ENCODE measurements around the gene PWWP3B. TPM values are rescaled to one million over a fixed set of nuclear protein-coding genes. Genes with fewer than 3 reads are reported as not detected.

Gene PWWP3B
- total RNA-seq, 1 experiment from 2014 or later: 0.26 TPM

- TF ChIP-seq, protein P1, sequence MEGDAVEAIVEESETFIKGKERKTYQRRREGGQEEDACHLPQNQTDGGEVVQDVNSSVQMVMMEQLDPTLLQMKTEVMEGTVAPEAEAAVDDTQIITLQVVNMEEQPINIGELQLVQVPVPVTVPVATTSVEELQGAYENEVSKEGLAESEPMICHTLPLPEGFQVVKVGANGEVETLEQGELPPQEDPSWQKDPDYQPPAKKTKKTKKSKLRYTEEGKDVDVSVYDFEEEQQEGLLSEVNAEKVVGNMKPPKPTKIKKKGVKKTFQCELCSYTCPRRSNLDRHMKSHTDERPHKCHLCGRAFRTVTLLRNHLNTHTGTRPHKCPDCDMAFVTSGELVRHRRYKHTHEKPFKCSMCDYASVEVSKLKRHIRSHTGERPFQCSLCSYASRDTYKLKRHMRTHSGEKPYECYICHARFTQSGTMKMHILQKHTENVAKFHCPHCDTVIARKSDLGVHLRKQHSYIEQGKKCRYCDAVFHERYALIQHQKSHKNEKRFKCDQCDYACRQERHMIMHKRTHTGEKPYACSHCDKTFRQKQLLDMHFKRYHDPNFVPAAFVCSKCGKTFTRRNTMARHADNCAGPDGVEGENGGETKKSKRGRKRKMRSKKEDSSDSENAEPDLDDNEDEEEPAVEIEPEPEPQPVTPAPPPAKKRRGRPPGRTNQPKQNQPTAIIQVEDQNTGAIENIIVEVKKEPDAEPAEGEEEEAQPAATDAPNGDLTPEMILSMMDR (conservative IDR thresholded peaks at IDR 0.05): no peak
- Histone ChIP-seq H2BK120ac (ENCODE audit: low read depth, low read length, poor library complexity, severe bottlenecking) (no peak overlapping the region), H3T11ph (ENCODE audit: low read length) (no peak overlapping the region), H3K27me3 (ENCODE audit: insufficient read depth, low read length) (no peaks in the 10 kb centered on the region), H4K5ac (ENCODE audit: insufficient read length, low read depth, low read length) (no peak overlapping the region), H3K27ac (ENCODE audit: insufficient read length, low read depth, low read length) (no peak overlapping the region), H2AFZ (ENCODE audit: low read length) (no peak overlapping the region), H2BK12ac (ENCODE audit: insufficient read length, low read depth, low read length) (no peak overlapping the region), H3K18ac (ENCODE audit: insufficient read length, low read depth, low read length) (no peak overlapping the region), H3K9ac (ENCODE audit: extremely low read depth, insufficient read length, low read length) (no peak overlapping the region), H3K79me1 (ENCODE audit: insufficient read depth, low read depth, low read length, poor library complexity, severe bottlenecking) (no peaks in the 10 kb centered on the region), H4K8ac (replicated peaks; ENCODE audit: insufficient read length, low read depth, low read length) (no peak overlapping the region), H2BK20ac (ENCODE audit: low read depth, low read length, poor library complexity, severe bottlenecking) (no peak overlapping the region), H3K56ac (ENCODE audit: insufficient read length, low read depth, low read length) (no peak overlapping the region), H3K4ac (ENCODE audit: low read depth, low read length) (no peak overlapping the region), H2BK15ac (ENCODE audit: low read depth, low read length) (no peak overlapping the region), H3K9me3 (ENCODE audit: control insufficient read depth, low read depth, low read length) (peaks cover 6% of the 10 kb centered on the region), H3K23ac (ENCODE audit: insufficient read length, low read depth, low read length) (no peak overlapping the region), H2AK5ac (ENCODE audit: insufficient read length, low read length) (no peak overlapping the region), H3K23me2 (ENCODE audit: insufficient read length, low read depth, low read length, poor library complexity, severe bottlenecking) (no peaks in the 10 kb centered on the region), H2BK5ac (ENCODE audit: insufficient read length, low read length) (no peak overlapping the region), H3K4me1 (ENCODE audit: insufficient read depth, low read length) (no peaks in the 10 kb centered on the region), H3K4me2 (ENCODE audit: insufficient read depth, insufficient read length, low read length) (no peak overlapping the region), H4K91ac (ENCODE audit: insufficient read length, low read depth, low read length) (no peak overlapping the region), H4K20me1 (ENCODE audit: control insufficient read depth, insufficient read depth, insufficient read length) (no peaks in the 10 kb centered on the region), H3K14ac (ENCODE audit: insufficient read depth, low read length) (no peak overlapping the region), H3K79me2 (ENCODE audit: insufficient read depth, low read length) (no peaks in the 10 kb centered on the region)
- Mint-ChIP-seq H3K36me3 (ENCODE audit: insufficient read depth in 1 of 3, low read depth in 3 of 3) (no peaks in the 10 kb centered on the region), H3K27me3 (ENCODE audit: low read depth) (no peaks in the 10 kb centered on the region), H3K27ac (no peak overlapping the region), H3K9me3 (peaks cover 13 to 45% of the 10 kb centered on the region in 2 experiments), H3K4me3 (no peak overlapping the region), H3K4me1 (no peaks in the 10 kb centered on the region)
- DNase-seq: no peak
Measured at GRCh38 chrX:106159861-106160282, 8.2 kb upstream of the PWWP3B start.

All from H9 (cell line).